Activated CD8-positive, alpha-beta memory T cell treated with anti-CD3 and anti-CD28 coated beads for 36 hours (primary cell): ENCODE measurements around the gene ZFP36L2. TPM values are rescaled to one million over a fixed set of nuclear protein-coding genes. Genes with fewer than 3 reads are reported as not detected.

Source experiments
- CTCF ChIA-PET: fragments of 350-600 bp; sonication (Branson Sonifier 250); formaldehyde crosslinking; loops from one replicate; lab custom pipeline; 2021; ENCODE audit warnings: antibody characterized with exemption; lab: Charles Lee
- POLR2A ChIA-PET: fragments of 350-600 bp; sonication (Branson Sonifier 250); formaldehyde crosslinking; loops from one replicate; lab custom pipeline; 2021; ENCODE audit warnings: antibody characterized with exemption; lab: Charles Lee
- total RNA-seq, 2 experiments: library from RNA; stranded (reverse); gene quantifications; one replicate each; pipeline ENCODE4 v1.2.3, GENCODE V29; 2021

The ZFP36L2 gene
- 100 to 1,000 TPM in 1 of 2 experiments, 10 to 100 TPM in 1; 98.6 to 101 TPM for total RNA-seq

GRCh38 chr2:43226558-43226954 is at the start of gene ZFP36L2:
ZFP36L2 (minus strand) TSS chr2:43226606; CDS start chr2:43226315, 291 bp downstream.
- ChIA-PET CTCF (interaction anchor here (0.7 to 15.1 kb wide), 5 partner anchors 57 to 547 kb away, joined by 3 to 367 read pairs (median 4); partner anchors contain the start of gene DYNC2LI1), POLR2A (interaction anchor here (0.6 to 7.1 kb wide), 13 partner anchors 8 to 510 kb away, joined by 3 to 108 read pairs (median 5); no protein-coding TSS in a partner anchor)

GRCh38 chr2:43274721-43275120 is 48.3 kb upstream of the ZFP36L2 start:
- ChIA-PET POLR2A (no interaction called here), CTCF (no interaction called here)

GRCh38 chr2:43274055-43274454 is 47.6 kb upstream of the ZFP36L2 start:
- POLR2A ChIA-PET: no interaction called here
- CTCF ChIA-PET: no interaction called here

DNA sequence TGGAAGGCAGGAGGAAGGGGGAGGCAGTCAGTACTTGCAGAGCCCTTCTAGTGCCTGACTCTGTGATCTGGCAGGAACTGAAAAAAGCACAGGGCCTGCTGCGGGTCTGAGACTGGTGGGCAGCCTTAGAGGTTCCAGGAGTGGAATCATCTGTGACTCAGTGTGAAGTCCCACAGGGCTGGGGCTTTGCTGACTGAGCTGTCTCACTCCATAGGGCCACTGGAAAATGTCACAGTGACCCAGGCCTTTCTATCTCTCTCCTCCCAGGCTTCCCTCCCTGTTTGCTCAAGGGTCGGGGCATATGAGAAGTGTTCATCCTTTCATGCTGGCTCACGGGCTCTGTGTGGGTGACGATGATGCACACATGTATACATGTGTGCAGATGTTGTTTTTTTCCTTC is 47.1 kb upstream of the ZFP36L2 start:
- POLR2A ChIA-PET: no interaction called here

GRCh38 chr2:43270930-43271615 is 44.7 kb upstream of the ZFP36L2 start:
- POLR2A ChIA-PET: no interaction called here
- CTCF ChIA-PET: interaction anchor here (0.7 kb wide), 2 partner anchors 14 to 66 kb away, joined by 3 read pairs; no protein-coding TSS in a partner anchor

More for the DNA sequence above, 47.1 kb upstream of the ZFP36L2 start:
- CTCF ChIA-PET: no interaction called here

GRCh38 chr2:43270461-43270860 is 44.1 kb upstream of the ZFP36L2 start:
- CTCF ChIA-PET: no interaction called here
- POLR2A ChIA-PET: no interaction called here

DNA sequence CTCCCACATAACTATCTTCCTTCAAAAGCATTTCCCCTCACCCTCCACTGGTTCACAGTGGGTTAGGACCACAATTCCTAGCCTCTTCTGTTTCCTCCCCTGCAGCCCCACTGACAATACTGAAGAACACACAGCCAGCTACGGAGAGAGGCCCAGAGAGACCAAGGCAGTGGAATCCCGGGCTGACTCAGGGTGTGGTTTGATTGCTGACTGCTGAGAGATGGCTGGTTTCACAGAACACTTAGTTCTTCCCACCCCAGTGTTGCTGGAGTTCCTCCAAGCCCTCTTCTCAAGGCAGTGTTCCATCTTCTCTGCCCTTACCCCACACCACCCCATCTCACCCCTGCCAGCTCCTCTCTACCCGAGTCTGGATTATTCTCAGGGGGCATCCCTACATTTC is 43.3 kb upstream of the ZFP36L2 start:
- POLR2A ChIA-PET: no interaction called here
- CTCF ChIA-PET: no interaction called here

- POLR2A ChIA-PET: no interaction called here
- CTCF ChIA-PET: no interaction called here
These were observed 42.7 kb upstream of the ZFP36L2 start for GRCh38 chr2:43269074-43269572.

DNA sequence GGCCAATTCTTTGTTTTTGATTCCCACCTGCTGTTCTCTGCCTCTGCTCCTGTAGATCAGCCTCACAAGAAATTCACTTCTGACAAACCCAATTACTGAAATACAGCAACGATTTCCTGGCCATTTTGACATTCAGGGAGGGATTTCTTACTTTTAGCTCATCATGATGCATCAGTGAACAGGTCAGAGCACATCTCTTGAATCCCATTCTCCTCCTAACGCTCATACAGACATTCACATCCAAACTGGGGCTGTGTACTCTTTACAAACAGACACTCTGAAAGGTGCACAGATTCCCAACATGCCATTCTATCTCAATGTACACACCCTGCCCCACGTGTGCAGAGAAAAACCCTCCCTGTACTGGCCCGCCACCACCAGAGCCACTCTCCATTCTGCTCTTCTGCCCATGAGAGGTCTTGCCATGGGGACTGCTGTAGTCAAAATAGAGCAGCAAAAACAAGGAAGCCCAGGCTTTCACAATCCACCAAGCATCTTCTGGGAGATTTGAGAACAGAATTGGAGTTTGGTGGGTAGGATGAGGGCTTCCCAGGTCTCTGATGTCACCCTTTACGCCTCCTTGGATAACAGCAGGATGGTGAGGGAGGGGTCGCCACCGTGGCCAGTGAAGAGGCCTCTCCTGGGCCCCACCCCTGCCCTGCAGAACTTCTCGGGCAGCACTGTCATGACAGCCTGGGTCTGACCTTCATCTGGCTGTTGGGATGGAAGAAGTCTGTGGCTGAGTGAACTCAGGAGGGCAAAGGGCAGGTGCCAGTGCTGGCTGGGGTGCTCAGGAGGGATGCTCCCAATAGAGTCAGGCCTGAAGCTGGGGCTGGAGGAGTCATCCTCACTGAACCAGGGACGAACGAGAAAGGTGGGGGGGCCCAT is 41.9 kb upstream of the ZFP36L2 start:
- CTCF ChIA-PET: no interaction called here

GRCh38 chr2:43267381-43267780 is 41.0 kb upstream of the ZFP36L2 start:
- ChIA-PET CTCF (no interaction called here), POLR2A (no interaction called here)

More for the DNA sequence above, 41.9 kb upstream of the ZFP36L2 start:
- POLR2A ChIA-PET: no interaction called here

GRCh38 chr2:43266711-43267111 is 40.3 kb upstream of the ZFP36L2 start:
- CTCF ChIA-PET: no interaction called here
- POLR2A ChIA-PET: no interaction called here

GRCh38 chr2:43265421-43265820 is 39.0 kb upstream of the ZFP36L2 start:
- ChIA-PET CTCF (no interaction called here), POLR2A (no interaction called here)

GRCh38 chr2:43265001-43265400 is 38.6 kb upstream of the ZFP36L2 start:
- CTCF ChIA-PET: no interaction called here
- POLR2A ChIA-PET: no interaction called here

DNA sequence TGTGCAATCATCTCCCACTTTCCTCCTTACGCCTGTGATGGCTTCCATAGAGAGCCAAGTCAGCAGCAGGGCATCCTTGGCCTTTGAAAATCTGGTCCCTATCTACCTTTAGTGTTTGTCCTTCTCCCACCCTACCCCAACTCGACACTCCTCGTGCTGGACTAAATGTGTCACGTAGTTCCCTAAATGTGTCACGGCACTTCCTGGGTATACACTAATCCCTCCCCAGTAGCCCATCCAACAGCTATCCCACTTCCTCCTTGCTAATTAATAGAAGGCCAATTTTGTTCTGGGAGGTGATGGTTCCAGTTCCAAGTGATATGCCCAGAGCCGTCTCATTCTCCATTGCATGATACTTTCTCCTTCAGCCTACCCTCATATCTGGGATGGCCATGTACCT is 36.5 kb upstream of the ZFP36L2 start:
- CTCF ChIA-PET: no interaction called here
- POLR2A ChIA-PET: interaction anchor here (0.5 kb wide), 1 partner anchor 588 kb away, joined by 10 read pairs; no protein-coding TSS in a partner anchor

GRCh38 chr2:43262239-43262638 is 35.8 kb upstream of the ZFP36L2 start:
- POLR2A ChIA-PET: no interaction called here
- CTCF ChIA-PET: no interaction called here

GRCh38 chr2:43259512-43259911 is 33.1 kb upstream of the ZFP36L2 start:
- ChIA-PET POLR2A (no interaction called here), CTCF (no interaction called here)

- ChIA-PET CTCF (no interaction called here), POLR2A (no interaction called here)
These were observed 32.2 kb upstream of the ZFP36L2 start for GRCh38 chr2:43258547-43259156.

DNA sequence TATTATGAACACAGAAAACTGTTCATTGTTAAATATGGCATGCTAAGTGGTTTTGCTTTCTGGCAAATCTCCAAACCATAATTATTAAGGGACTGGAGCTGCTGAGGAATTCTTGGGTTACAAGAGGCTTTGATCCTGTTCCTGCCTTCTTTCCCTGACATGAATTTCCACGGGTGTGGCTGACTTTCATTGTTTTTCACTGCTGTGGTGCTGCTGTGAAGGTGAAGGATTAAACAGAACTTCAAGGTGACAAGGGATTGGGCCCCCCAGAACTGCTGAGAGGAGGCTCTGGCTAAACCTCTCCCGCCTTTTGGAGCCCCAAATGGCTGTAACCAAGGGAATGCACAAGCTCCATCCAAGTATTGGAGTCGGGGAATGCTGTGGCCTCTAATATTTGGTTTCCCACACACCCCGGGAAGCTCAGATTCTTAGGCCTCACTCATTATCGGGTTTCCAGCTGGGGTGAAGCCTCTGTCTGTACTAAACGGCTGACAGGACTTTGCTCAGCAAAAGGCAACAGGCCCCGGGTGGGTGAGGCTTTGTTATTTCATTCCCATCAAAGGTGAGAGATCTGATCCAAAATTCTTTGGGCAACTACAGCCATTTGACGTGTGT is 29.0 kb upstream of the ZFP36L2 start:
- ChIA-PET POLR2A (no interaction called here), CTCF (no interaction called here)

- ChIA-PET POLR2A (no interaction called here), CTCF (no interaction called here)
These were observed 27.9 kb upstream of the ZFP36L2 start for GRCh38 chr2:43254331-43254730.
